Stimulated activated CD4-positive, alpha-beta T cell treated with anti-CD3 and anti-CD28 coated beads, Interleukin-12 subunit alpha, Interleukin-12 subunit beta, amount 100 ng/mL, for 48 hours (primary cell): ENCODE data around the gene DAND5.
"Not testable (repeated sequence)": the region's sequence is repeated elsewhere in the genome, so short reads cannot be mapped to it uniquely, and the experiment has no call there.

Source experiments
- DNase-seq, 3 donors: peaks; one replicate each; pipeline ENCODE4 v3.0.0-alpha.2; 2020; ENCODE audit warnings: low read depth in 2 of 3, low spot score in 1 of 3

DAND5 gene

DNA sequence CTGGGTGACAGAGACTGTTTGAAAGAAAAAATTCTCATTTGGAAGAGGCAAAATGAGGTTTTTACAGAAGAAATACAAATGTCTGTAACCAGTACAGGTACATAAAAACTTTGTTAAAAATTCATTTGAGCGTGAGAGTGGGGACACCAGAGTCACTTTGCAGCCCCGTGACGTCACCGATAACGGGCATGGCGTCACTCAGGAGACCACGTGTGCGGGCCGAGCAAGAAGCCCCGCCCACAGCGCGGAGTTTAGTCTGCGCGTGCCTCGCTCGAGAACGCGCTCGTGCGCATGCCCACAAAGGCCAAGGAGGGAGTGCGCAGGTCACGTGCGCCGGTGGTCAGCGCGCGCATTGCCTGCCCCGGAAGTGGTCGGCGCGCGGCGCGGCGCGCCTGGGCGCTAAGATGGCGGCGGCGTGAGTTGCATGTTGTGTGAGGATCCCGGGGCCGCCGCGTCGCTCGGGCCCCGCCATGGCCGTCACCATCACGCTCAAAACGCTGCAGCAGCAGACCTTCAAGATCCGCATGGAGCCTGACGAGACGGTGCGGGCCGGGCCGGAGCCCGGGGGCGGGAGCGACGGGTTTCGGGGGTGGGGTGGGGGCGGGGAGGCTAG is 23.8 kb upstream of the DAND5 start, which contains the start of gene RAD23A:
Gene RAD23A, plus strand, starts transcription at position 384 of the 613 bp plus-strand sequence. Its CDS starts 87 bp downstream, at position 471.
- DNase-seq: peak; percentile 97 to 99 (median 98)

DNA sequence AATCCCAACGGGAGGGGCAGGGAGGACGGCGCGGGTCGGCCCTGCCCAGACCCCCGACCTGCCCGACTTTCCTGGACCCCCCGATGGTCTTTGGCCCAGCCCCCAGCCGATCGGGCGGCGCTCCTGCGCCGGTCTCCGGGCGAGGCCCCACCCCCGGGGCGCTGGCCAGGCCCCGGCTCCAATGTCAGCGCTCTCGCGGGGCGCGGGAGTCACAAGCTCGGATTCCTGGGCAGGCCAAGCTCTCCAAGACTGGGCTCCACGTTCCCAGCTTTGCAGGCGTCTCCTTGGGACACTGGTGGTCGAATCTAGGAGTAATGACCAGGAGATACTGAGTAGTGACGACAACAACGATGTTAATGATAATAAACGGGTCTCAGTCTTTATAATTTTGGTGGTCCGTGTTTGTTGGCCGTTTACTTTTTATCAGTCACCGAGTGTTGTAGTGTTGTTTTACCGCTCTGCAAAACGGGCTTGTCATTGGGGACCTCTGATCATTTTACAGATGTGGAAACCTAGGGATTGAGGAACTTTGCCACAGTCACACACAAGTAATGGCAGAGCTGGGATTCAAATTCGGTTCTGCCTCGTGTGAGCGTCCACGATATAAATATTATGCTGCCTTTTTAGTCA is 23.2 kb upstream of the DAND5 start:
- DNase-seq: peak in 1 of 3 donors; percentile 51

DNA sequence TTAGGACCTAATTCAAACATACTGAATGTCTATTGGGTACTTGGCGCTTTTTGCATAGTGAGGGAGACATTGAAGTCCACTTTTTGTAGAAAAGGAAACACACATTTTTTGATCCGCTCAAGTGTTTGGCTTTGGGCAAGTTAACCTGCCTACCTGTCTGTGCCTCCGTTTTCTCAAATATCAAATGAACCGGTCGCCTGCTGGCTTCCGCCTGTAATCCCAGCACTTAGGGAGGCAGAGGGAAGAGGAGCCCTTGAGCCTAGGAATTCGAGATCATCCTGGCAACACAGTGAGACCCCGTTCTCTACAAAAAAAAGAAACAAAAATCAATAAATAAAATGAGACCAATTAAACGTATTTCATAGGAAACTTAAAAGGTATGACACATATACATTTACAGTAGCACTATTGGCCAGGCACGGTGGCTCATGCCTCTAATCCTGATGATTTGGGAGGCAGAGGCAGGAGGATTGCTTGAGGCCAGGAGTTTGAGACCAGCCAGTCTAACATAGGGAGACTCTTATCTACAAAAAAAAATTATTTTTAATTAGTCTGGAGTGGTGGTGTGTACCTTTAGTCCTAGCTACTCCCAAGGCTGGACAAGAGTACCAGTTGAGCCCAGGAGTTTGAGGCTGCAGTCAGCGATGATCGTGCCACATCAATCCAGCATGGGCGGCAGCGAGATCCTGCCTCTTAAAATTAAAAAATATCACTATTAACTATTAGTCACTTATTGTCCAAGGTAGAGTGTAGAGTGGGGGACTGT is 22.5 kb upstream of the DAND5 start:
- no peak for DNase-seq

DNA sequence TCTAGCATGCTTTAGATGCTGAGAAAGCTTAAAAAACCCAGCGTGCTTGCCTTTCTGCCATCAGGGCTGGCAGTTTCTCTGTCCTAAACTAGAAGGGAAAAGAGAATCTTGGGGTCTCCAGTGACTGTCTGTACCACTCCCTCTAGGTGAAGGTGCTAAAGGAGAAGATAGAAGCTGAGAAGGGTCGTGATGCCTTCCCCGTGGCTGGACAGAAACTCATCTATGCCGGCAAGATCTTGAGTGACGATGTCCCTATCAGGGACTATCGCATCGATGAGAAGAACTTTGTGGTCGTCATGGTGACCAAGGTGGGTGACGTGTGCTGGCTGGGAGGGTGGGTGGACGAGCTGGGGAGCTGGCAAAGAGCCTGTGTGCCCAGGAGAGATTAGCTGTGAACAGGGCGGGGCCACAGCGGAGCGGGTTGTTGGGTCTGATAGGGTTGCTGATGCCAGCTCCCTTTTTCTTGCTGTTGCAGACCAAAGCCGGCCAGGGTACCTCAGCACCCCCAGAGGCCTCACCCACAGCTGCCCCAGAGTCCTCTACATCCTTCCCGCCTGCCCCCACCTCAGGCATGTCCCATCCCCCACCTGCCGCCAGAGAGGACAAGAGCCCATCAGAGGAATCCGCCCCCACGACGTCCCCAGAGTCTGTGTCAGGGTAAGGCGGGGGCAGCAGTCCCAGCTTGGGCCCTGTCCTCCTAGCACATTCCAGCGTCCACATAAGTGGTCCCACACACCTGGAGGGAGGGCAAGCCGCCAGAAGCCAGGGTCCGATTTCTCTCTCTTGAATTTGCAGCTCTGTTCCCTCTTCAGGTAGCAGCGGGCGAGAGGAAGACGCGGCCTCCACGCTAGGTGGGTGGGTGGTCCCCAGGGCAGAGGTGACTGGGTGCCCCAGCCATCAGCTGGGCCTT is 21.4 kb upstream of the DAND5 start:
- no peak for DNase-seq

DNA sequence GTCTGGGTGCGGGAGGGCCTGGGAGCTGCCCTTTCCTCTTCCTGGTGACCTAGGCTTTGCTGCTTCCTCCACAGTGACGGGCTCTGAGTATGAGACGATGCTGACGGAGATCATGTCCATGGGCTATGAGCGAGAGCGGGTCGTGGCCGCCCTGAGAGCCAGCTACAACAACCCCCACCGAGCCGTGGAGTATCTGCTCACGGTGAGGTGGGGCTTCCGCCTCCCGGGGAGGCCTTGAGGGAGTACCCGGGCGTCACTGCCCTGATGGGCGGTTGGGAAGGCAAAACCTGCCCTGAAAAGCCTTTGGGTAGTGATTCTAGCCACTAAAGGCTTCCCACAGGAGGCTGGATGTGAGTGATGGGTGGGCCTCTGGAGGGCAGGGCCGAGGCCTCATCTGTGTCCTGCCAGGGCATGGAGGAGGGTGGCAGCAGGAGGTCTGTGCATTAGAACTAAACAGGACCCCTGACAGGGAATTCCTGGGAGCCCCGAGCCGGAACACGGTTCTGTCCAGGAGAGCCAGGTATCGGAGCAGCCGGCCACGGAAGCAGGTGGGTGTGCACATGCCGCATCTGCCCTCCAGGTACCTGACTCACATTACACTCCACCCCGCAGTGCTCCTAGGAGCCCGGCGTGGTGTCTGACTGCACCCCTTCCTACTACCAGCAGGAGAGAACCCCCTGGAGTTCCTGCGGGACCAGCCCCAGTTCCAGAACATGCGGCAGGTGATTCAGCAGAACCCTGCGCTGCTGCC is 20.6 kb upstream of the DAND5 start:
- no peak for DNase-seq

DNA sequence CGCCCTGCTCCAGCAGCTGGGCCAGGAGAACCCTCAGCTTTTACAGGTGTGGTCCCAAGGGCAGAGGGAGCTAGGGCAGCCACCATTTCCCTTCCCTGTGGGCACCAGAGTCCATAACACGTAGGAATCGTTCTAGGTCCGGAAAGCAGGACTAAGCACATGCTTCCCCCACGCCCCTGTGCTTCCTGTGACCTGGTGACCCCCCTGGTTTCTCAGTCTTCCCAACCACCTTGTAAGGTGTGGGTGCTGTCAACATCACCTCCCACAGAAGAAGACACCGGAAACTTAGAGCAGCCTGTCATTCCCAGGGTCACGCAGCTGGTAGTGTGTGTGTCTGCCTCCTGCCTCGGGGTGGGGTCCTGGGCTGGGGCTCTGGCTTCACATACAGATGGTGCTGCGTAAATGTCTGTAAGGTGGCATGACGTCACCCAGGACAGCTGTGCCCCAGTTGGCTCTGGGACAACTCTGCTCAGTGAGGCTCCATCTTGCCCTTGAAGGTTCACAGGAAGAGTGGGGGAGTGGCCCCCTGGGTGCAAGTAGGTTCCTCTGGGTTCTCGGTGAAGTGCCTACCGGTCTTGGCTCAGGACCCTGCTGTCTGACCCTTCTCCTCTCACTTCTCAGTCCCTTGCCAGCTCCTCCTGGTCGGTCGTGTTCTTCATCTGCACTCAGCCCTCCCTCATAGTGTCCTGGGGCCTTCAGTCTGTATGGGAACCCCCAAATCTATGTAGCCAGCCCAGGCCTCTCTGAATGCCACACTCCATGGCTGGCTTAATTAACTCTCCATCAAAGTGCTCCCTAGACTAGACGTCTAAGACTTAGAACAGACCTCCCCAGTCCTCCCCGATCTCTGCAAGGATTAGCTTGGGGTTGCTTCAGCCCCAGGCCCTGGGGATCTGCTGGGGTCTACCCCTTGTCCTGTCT is 19.8 kb upstream of the DAND5 start:
- no peak for DNase-seq

DNA sequence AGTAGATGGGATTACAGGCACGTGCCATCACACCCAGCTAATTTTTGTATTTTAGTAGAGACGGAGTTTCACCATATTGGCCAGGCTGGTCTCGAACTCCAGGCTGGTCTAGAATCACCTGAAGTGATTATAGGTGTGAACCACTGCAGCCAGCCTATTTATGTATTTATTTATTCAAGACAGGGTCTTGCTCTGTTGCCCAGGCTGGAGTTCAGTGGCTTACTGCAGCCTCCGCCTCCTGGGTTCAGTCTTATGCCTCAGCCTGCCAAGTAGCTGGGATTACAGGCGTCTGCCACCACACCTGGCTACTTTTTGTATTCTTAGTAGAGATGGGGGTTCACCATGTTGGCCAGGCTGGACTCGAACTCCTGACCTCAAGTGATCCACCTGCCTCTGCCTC is 17.3 kb upstream of the DAND5 start:
- DNase-seq: not testable (repeated sequence)

DNA sequence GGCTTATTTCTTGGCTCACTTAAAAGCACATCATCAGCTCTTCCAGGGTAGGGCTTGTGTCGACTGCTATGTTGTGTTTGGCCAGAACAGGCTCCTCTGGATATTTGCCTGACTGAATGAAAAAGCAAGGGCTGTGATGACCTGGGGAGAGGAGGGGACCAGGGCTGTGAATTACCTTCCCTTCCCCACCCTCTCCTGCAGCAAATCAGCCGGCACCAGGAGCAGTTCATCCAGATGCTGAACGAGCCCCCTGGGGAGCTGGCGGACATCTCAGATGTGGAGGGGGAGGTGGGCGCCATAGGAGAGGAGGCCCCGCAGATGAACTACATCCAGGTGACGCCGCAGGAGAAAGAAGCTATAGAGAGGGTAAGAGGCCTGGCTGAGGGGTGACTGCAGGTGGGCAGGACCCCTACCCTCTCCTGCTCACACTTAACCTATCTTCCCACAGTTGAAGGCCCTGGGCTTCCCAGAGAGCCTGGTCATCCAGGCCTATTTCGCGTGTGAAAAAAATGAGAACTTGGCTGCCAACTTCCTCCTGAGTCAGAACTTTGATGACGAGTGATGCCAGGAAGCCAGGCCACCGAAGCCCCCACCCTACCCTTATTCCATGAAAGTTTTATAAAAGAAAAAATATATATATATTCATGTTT is 16.8 kb upstream of the DAND5 start:
- no peak for DNase-seq

DNA sequence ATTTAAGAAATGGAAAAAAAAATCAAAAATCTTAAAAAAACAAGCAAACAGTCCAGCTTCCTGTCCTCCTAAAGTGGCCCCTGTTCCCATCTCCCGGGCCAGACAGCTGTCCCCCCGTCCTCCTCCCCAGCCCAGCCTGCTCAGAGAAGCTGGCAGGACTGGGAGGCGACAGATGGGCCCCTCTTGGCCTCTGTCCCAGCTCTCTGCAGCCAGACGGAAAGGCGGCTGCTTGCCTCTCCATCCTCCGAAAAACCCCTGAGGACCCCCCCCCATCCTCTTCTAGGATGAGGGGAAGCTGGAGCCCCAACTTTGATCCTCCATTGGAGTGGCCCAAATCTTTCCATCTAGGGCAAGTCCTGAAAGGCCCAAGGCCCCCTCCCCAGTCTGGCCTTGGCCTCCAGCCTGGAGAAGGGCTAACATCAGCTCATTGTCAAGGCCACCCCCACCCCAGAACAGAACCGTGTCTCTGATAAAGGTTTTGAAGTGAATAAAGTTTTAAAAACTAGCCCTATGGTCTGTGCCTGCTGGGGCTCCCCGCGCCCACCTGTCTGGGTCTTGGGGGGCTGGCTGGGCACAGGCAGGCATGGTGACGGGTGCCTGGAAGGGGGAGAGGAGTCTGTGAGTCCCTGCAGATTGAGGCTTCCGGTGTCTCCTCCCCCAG is 16.1 kb upstream of the DAND5 start:
- DNase-seq: no peak

DNA sequence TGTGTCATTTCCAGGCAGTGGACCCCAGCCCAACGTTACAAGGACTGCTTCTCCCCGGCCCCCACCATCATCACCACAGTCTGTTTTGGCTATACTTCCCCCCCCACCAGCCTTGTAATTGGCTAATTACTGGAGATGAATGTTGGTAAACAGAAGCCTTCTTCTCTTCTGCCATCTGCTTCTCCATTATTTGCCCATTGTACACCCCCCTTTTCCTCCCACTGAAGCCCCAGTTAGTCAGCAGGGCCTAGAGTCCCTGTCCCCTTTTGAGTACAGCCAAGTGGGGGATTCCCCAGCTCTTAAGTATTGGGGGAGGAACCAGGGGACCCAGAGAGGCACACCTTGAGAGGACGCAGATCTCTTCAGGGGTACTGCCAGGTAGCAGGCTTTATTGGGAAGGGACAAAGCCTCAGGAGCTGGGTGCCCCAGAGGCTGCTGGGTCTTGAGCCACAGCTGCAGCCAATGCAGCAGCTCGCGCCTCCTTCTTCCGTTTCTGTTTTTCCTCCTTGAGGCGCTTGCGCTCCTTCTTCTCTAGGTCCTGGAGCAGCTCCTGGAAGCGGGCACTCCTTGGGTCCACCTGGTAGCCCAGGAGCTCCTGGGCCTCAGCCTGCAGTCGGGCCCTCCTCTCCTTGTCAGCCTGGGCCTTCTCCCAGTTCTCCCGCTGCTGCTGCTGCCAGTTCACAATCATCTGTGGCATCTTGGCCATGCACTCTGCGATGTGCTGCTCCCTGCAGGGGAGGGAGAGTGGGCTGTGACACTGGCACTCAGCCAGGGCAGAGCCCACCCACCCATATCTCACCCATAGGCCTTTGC is 15.4 kb upstream of the DAND5 start:
- DNase-seq: no peak

DNA sequence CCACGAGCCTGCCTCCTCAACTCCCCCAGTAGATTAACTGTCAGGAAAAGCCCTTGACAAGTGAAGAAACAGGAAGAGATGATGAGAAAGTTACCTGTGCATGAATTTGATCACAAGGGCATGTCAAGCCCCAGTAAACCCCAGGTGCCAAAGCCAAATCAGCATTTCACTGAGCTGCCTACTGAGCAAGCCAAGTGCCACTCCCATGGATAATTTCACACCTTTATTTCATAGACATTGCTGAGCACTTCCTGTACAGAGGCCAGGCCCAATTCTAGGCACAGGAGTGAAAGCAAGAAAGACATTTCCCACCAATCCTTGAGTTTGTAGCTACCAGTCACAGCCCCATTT is 14.8 kb upstream of the DAND5 start:
- DNase-seq: no peak

DNA sequence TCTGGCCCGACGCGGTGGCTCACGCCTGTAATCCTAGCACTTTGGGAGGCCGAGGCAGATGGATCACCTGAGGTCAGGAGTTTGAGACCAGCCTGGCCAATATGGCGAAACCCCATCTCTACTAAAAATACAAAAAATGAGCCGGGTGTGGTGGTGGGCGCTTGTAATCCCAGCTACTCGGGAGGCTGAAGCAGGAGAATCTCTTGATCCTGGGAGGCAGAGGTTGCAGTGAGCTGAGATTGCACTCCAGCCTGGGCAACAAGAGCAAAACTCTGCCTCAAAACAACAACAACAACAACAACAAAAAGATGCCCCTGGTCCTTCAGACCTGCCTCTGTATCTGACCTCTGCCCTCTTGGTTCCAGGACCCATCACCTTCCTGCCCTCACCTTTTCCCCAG is 13.8 kb upstream of the DAND5 start:
- DNase-seq: not testable (repeated sequence)

DNA sequence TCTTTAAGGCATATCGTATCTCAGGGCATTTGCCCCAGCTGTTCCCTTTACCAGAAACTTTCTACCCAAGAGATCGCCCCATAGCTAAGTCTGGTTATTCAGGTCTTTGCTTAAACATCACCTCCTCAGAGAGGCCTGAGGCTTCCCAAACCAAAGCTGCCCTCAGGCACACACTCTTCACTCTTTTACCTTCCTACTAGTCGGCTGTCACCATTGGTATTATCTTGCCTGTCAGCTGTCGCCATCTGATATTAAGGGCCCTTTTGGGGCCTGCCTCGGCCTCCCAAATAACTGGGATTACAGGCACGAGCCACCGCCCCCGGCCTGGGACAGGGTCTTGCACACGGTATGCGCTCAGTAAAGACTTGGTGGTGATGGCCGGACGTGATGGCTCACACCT is 13.4 kb upstream of the DAND5 start:
- DNase-seq: no peak

DNA sequence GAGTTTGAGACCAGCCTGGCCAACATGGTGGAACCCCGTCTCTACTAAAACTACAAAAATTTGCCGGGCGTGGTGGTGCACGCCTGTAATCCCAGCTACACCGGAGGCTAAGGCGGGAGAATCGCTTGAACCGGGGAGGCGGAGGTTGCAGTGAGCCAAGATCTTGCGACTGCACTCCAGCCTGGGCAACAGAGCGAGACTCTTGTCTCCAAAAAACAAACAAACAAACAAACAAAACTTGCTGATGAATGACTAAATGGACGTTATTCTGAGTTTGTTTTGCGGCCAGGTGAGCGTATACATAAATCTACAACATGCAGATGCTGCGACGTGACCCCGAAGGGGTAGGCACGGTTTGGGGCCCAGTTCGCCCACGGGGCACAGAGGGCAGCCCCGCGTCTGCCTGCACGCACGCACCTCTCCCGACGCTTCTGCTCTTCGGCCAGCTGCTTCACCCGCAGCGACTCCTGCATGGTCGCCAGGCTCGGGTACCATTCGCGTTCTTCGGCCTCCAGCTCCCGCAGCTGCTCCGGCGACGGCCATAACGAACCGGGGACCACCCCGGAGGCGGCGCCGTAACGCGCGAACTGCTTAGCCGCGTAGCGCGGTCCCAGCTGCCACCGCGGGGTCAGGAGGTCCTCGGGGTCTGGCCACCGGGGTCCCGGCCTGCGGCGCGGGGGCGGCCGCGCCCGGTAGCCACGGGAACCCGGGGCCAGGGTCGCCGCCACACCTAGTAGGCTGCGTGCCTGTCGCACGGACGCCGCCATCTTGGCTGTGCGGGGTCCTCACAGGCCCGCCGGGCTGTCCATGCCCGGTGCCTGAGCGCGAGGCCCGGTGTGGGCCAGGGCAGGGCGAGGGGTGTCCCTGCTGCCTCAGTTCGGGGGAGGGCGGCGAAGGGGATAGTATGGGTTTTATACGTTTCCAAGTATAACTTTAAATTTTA is 12.7 kb upstream of the DAND5 start, which contains the start of gene GADD45GIP1:
Gene GADD45GIP1, minus strand, starts transcription at position 778 of the 943 bp plus-strand sequence. Its CDS starts 11 bp downstream, at position 767.
- peak; percentile 73 to 82 (median 80) for DNase-seq

DNA sequence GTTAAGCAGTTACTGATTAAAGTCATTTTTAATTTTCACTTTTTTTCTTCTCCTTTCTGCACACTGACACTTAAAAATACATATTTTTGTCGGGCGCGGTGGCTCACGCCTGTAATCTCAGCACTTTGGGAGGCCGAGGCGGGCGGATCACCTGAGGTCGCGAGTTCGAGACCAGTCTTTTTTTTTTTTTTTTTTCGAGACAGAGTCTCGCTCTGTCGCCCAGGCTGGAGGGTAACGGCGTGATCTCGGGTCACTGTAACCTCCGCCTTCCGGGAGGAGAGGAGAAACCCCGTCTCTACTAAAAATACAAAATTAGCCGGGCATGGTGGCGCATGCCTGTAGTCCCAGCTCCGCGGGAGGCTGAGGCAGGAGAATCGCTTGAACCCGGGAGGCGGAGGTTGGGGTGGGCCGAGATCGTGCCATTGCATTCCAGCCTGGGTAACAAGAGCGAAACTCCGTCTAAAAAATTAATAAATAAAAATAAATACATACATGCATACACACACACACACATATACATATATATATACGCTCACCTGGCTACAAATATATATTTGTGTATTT is 11.9 kb upstream of the DAND5 start:
- not testable (repeated sequence) for DNase-seq

DNA sequence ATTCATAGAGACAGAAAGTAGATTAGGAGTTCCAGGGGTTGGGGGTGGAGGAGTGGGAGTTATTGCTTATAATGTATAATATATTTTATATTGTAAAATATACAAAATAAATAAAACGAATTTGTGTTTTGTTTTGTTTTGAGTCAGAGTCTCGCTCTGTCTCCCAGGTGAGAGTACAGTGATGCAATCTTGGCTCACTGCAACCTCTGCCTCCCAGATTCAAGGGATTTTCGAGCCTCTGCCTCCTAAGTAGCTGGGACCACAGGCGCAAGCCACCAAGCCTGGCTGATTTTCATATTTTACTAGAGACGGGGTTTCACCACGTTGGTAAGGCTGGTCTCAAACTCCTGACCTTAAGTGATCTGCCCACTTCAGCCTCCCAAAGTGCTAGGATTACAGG is 9.9 kb upstream of the DAND5 start:
- no peak for DNase-seq
